ENCODE results near the gene FOXC2.

DNA sequence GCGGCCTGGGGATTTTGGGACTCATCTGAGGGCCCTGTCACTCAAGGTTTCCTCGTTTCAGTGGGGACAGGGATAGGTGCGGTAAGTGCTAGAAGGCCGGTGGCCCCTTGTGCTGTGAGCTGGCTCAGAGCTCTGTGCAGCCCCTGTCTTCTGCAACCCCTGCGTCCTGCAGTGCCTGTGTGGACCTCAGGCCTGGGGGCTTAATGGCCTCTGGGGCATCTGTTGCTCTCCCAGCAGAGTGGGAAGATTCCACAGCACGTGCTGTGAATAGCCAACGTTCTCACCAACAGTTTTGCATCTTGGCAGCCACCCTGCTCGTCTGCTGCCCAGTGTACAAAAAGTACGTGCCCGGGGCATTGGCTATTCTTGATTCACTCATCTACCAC is 4.9 kb downstream of the FOXC2 start:
- TF ChIP-seq, protein P1, sequence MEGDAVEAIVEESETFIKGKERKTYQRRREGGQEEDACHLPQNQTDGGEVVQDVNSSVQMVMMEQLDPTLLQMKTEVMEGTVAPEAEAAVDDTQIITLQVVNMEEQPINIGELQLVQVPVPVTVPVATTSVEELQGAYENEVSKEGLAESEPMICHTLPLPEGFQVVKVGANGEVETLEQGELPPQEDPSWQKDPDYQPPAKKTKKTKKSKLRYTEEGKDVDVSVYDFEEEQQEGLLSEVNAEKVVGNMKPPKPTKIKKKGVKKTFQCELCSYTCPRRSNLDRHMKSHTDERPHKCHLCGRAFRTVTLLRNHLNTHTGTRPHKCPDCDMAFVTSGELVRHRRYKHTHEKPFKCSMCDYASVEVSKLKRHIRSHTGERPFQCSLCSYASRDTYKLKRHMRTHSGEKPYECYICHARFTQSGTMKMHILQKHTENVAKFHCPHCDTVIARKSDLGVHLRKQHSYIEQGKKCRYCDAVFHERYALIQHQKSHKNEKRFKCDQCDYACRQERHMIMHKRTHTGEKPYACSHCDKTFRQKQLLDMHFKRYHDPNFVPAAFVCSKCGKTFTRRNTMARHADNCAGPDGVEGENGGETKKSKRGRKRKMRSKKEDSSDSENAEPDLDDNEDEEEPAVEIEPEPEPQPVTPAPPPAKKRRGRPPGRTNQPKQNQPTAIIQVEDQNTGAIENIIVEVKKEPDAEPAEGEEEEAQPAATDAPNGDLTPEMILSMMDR (conservative IDR thresholded peaks at IDR 0.05 in 1 of 2, IDR thresholded peaks at IDR 0.05 in 1 of 2; ENCODE audit: extremely low read depth in 1 of 2, insufficient read depth in 1 of 2, low read depth in 1 of 2, low read length in 2 of 2): no peak
- TF ChIP-seq EZH2 (IDR thresholded peaks at IDR 0.05; ENCODE audit: borderline replicate concordance, low read length): no peak
